Inferior parietal cortex (tissue), 1 donor: ENCODE measurements around the gene HCN2.
"Not testable (repeated sequence)": the region's sequence is repeated elsewhere in the genome, so short reads cannot be mapped to it uniquely, and the experiment has no call there.

ENCODE experiments used
- DNase-seq: peaks from one replicate; pipeline ENCODE4 v3.0.0-alpha.2; 2016; ENCODE audit errors: extremely low spot score

Gene HCN2

DNA sequence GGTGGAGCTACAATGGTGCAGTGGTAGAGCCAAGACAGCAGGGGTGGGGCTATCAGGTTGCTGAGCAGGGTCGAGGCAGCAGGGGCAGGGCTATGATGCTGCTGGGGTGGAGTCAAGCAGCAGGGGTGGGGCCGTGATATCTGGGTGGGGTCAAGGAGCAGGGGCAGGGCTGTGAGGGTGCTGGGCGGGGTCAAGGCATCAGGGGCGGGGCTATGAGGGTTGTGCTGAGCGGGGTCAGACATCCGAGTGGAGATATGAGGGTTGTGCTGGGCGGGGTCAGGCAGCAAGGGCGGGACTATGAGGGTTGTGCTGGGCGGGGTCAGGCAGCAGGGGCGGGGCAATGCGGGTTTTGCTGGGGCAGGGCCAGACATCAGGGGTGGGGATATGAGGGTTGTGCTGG, 14.7 kb downstream of the HCN2 start:
- no peak for DNase-seq

DNA sequence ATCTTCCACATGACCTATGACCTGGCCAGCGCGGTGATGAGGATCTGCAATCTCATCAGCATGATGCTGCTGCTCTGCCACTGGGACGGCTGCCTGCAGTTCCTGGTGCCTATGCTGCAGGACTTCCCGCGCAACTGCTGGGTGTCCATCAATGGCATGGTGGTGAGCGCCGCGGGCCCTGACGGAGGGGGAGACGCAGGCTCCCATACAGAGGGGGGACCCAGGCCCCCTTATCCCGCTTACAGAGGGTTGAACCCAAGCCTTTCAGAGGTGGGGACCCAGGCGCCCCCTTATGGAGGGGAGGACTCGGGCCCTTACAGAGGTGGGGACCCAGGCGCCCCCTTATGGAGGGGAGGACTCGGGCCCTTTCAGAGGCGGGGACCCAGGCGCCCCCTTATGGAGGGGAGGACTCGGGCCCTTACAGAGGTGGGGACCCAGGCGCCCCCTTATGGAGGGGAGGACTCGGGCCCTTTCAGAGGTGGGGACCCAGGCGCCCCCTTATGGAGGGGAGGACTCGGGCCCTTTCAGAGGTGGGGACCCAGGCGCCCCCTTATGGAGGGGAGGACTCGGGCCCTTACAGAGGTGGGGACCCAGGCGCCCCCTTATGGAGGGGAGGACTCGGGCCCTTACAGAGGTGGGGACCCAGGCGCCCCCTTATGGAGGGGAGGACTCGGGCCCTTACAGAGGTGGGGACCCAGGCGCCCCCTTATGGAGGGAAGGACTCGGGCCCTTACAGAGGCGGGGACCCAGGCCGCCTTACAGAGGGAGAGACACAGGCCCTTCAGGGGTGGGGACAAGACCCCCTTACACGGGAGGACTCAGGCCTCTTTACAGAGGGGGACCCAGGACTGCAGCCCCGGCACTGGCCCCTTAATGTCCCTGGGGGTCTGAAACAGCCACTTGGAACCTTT, 15.6 kb downstream of the HCN2 start:
- DNase-seq = not testable (repeated sequence)

GRCh38 chr19:607301-608154, 17.8 kb downstream of the HCN2 start:
- no peak for DNase-seq

DNA sequence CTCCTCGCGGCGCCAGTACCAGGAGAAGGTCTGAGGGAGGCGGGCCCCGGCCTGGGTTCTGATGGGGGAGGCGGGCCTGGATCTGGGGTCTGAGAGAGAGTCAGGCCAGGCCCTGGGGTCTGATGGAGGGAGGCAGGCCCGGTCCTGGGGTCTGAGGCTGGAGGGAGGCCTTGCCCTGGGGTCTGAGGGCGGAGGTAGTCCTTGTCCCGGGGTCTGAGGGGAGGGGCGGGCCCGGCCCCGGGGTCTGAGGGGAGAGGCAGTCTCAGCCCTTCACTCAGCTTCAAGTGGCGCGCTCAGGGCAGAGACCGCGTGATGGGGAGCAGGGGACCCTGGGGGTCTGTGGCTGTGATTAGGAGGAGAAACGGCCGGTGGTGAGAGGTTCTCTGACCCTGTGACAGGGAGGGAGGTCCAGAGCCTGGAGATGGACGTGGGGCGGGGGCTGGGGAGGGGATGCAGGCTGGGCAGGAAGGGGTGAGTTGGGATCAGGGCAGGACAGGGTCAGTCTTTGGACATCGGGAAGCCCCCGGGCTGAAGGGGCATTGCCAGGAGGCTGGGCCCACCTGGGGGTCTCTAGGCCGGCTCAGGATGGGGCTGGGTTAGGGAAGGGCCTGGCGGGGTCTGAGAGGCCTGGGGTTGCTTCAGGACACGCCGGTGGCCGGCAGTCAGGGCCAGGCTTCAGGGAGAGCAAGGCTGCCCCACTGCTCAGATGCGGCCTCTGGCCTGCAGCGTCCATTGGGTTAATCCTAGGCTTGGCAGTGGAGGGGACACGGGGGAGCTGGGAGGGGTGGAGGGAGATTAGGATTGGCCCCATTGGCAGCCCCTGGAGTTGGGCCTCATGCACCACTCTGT, 18.7 kb downstream of the HCN2 start:
- no peak for DNase-seq

DNA sequence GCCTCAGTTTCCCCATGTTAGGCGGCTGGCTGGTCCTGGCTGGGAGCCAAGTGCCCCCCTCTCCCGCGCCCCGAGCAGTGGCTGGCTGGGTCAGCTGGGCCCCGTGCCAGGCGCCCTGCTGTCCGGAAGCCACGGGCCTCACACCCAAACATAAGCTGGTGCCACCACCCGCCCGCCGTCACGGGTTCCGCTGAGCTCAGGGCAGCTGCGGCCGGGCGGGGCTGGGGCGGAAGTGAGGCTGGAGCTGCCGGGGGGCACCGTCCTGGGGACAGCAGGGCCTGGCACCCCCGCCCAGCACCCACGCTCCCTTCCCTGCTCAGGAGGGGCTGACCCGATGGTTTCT, 19.3 kb downstream of the HCN2 start:
- peak; percentile 54 for DNase-seq

GRCh38 chr19:610071-610800, 20.6 kb downstream of the HCN2 start:
- DNase-seq = no peak

DNA sequence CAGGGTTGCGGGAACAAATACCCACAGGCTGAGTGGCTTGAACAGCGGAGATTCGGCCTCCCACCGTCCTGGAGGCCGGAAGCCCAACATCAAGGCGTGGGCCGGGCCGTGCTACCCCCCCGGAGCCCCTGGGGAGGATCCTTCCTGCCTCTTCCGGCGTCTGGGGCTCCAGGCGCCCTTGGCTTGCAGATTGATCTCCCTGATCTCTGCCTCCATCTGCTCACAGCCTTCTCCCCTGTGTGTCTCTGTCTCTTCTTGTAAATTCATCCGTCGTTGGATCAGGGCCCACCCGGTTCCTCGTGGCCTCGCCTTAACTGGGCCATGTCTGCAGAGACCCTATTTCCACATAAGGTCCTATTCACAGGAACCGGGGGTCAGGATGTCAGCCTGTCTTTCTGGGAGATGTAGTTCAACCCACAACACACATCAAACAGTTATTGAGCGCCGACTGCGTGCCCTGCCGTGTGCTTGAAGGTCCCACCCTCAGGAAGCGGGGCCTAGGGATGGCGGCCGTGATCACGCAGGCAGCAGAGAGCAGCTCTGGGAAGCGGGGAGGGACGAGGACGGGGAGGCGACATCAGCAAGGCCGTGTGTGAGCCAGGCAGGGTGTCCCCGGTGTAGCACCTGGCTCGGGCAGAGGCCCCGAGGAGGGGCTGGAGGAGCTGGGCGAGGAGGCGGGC, 21.3 kb downstream of the HCN2 start:
- no peak for DNase-seq

- no peak for DNase-seq
These were observed 21.8 kb downstream of the HCN2 start for GRCh38 chr19:611481-611868.

- no peak for DNase-seq
These were observed 23.3 kb downstream of the HCN2 start for GRCh38 chr19:612941-613340.

DNA sequence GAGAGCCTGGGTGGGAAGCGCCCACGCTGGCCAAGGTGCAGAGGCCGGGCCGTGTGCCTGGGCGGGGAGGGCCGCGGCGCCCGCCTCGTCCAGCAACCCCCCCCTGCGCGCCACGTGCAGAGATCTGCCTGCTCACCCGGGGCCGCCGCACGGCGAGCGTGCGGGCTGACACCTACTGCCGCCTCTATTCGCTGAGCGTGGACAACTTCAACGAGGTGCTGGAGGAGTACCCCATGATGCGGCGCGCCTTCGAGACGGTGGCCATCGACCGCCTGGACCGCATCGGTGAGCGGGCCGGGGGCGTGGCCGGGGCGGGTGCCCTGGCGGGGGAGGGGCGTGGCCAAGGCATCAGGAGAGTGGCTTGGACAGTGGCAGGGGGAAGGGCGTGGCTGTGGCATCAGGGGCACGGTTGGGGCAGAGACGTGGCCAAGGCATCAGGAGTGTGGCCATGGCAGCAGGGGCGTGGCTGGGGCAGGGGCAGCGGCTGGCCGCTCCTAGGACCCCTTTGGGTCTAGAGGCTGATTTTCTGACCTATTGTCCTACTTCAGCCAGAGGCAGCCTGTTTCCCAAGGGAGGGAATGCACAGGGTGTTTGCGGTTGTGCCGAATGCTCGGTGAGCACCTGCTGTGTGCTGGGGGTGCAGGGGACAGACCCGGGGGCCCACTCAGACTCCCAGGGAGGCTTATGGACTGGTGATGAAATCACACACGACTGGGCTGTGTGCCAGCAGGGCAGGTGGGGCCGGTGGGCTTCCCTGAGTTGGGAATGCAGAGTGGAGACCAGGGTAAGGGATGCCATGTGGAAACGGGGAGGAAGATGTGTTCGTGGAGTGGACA, 24.3 kb downstream of the HCN2 start:
- no peak for DNase-seq

GRCh38 chr19:615619-616018, 25.9 kb downstream of the HCN2 start:
- no peak for DNase-seq

DNA sequence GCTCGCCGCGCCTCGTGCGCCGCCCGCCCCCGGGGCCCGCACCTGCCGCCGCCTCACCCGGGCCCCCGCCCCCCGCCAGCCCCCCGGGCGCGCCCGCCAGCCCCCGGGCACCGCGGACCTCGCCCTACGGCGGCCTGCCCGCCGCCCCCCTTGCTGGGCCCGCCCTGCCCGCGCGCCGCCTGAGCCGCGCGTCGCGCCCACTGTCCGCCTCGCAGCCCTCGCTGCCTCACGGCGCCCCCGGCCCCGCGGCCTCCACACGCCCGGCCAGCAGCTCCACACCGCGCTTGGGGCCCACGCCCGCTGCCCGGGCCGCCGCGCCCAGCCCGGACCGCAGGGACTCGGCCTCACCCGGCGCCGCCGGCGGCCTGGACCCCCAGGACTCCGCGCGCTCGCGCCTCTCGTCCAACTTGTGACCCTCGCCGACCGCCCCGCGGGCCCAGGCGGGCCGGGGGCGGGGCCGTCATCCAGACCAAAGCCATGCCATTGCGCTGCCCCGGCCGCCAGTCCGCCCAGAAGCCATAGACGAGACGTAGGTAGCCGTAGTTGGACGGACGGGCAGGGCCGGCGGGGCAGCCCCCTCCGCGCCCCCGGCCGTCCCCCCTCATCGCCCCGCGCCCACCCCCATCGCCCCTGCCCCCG, 26.5 kb downstream of the HCN2 start:
- DNase-seq = no peak

DNA sequence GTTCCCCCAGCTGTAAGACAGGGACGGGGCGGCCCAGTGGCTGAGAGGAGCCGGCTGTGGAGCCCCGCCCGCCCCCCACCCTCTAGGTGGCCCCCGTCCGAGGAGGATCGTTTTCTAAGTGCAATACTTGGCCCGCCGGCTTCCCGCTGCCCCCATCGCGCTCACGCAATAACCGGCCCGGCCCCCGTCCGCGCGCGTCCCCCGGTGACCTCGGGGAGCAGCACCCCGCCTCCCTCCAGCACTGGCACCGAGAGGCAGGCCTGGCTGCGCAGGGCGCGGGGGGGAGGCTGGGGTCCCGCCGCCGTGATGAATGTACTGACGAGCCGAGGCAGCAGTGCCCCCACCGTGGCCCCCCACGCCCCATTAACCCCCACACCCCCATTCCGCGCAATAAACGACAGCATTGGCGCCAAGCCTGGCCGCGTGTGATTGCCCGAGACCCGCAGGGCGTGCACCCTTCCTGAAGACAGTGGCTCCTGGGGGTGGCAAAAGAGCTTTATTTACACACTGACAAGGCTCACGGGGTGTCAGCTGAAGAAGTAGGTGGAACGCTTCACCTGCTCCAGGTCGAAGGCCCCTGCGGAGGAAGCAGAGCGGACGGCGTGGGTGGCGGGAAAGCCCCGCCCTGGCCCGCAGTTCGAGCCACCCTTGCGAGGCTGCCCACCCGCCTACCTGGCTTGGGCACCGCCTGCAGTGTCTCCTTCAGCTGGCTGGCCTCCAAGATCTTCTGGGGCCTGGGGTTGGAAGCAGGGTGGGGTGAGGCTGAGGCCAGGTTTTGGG, 27.3 kb downstream of the HCN2 start:
- DNase-seq = no peak

DNA sequence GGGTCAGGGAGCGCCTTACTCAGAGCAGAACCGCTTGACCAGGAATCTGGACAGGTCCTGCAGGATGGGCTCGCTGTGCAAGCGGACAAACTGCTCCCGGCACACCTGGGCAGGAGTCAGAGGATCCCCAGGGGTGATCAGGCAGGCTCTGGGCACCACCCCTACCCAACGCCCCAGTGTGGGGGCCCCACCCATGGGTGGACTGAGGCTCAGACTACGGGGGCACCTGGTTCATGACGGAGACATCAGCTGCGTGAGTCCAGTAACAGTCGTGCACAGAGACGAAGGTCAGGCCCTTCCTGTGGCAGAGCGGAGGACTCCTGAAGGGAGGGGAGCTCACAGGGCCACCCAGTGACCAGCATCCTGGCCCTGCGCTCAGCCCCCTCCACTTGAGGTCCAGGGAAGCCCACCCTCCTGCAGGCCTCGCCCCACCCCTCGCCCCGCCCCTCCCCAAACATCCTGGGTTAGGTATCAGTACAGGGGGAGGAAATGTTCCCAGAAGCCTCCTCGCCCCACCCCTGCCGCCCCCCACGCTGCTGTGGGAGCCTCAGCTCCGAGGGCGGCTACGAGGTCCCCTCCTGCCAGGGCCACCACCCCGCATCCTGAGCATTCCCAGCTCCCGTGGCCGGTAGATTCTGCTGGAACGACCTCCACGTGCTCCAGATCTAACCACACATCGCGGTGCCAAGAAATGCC, 28.0 kb downstream of the HCN2 start:
- DNase-seq = no peak

- no peak for DNase-seq
These were observed 28.6 kb downstream of the HCN2 start for GRCh38 chr19:618247-618619.

DNA sequence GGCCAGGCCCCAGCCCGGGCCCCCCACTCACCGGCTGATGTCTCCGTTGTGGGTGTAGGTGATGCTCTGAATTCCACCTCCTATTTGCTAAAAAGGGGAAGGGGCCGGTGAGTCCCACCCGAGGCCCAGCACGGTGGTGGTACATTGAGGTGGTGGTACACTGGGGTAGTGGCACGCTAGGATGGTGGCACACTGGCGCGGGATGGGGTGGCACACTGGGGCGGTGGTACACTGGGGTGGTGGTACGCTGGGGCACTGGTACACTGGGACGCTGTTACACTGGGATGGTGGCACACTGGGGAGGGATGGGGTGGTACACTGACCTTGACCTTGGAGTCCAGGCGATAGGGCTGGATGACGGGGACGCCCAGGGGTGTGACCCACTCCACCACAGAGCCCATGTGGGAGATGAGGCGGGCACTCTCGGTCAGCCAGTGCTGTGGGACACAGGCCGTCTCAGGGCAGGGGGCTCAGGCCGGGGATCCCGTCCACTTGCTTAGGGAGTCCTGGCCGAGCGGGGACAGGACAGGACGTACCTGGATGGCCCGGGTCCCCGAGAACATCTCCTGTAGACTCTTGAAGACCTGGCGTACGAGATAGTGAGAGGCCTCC, 29.1 kb downstream of the HCN2 start:
- DNase-seq = no peak

- DNase-seq = no peak
These were observed 29.8 kb downstream of the HCN2 start for GRCh38 chr19:619286-620002.
